ENCODE measurements around the gene SRM. TPM values are rescaled to one million over a fixed set of nuclear protein-coding genes. Genes with fewer than 3 reads are reported as not detected.
"Not testable (repeated sequence)": the region's sequence is repeated elsewhere in the genome, so short reads cannot be mapped to it uniquely, and the experiment has no call there.

Gene SRM
- total RNA-seq, 1 donor from 2014 or later: 139 TPM

DNA sequence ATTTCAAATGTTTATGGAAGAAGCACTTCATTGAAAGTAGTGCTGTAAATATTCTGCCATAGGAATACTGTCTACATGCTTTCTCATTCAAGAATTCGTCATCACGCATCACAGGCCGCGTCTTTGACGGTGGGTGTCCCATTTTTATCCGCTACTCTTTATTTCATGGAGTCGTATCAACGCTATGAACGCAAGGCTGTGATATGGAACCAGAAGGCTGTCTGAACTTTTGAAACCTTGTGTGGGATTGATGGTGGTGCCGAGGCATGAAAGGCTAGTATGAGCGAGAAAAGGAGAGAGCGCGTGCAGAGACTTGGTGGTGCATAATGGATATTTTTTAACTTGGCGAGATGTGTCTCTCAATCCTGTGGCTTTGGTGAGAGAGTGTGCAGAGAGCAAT, 36.6 kb downstream of the SRM start:
- DNase-seq (ENCODE audit: extremely low read depth, low read depth, low spot score): no peak

- DNase-seq (ENCODE audit: extremely low read depth, low read depth, low spot score): no peak
These were observed 39.8 kb downstream of the SRM start for GRCh38 chr1:11019971-11020370.

DNA sequence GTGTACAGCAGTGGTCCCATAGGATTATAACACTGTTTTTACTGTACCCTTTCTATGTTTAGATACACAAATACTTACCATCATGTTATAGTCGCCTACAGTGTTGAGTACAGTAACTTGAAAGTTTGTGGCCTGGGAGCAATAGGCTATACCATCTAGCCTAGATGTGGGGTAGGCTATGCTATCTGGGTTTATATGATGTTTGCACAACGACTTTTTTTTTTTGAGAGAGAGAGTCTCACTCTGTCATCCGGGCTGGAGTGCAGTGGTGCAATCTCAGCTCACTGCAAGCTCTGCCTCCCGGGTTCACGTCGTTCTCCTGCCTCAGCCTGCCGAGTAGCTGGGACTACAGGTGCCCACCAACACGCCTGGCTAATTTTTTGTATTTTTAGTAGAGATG, 40.5 kb downstream of the SRM start:
- not testable (repeated sequence) for DNase-seq (ENCODE audit: extremely low read depth, low read depth, low spot score)

DNA sequence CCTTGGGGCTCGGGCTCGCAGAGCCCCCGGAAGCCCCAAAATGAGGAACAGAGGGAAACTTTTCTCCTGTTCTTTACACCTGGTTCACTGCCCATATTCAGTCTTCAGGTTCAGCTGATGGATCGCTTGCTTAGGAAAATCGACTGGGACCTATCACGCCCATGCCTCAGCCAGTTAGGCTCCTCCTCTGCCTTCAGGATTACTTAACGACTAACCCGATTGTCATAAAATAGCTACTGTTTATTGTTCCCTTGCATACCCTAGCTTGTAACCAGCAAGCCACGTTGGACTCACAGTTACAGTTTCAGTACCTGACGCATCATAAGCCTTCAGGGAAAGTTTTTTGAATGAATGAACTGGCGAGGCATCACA, 46.7 kb downstream of the SRM start:
- no peak for DNase-seq (ENCODE audit: extremely low read depth, low read depth, low spot score)

- DNase-seq (ENCODE audit: extremely low read depth, low read depth, low spot score): peak; percentile 61
These were observed 47.3 kb downstream of the SRM start, which contains the start of gene TARDBP for GRCh38 chr1:11012260-11013159. TSS of gene TARDBP (plus strand) at chr1:11012654. CDS start at chr1:11013728, 1,074 bp downstream.

Other genes starting within 250 kb of the SRM start
- gene TARDBP, start 47.4 kb downstream of the SRM start, total RNA-seq: 70.2 and 108 TPM in 2 replicates
- gene MASP2, start 12.8 kb downstream of the SRM start, total RNA-seq: not detected in 2 replicates
- gene EXOSC10, start 39.9 kb upstream of the SRM start, total RNA-seq: 68.9 and 89.7 TPM in 2 replicates
- not detected in 2 replicates for gene ANGPTL7, start 129.3 kb upstream of the SRM start, total RNA-seq
- gene MTOR, start 202.5 kb upstream of the SRM start, total RNA-seq: 40.5 and 53.8 TPM in 2 replicates
- 6.4 and 11.4 TPM in 2 replicates for gene UBIAD1, start 213.2 kb upstream of the SRM start, total RNA-seq

Data from glomerular endothelial cell (primary cell).